ENCODE data around the gene ACTR6.
A peak's percentile ranks its signal among the peaks of the same experiment; 100 is the strongest.
"Not testable (repeated sequence)": the region's sequence is repeated elsewhere in the genome, so short reads cannot be mapped to it uniquely, and the experiment has no call there.

ACTR6 gene

DNA sequence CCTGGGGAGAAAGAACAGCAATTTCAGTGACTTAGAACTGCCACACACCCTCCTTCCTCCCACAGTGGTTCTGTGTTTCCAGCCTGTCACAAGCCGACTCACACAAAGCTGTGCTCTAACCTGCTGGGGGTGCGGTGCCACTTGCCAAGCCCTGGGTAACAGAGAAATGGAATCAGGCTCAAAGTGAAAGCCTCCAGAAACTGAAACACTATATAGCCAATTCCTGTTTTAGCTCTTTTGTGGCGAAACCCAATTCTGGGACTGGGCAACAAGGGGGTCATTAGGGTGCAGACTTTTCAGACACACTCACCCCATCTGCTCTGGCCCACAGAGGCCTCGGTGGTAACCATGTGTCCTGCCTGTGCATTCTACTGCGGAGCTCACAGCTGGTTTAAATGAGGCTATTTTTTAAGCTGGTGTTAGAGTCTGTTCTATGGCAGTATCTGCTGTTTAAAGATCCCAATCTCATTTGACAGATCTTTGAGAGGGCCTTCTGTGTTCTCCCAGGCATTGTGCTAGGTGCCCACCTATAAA is 15.2 kb upstream of the ACTR6 start:
- no peak for DNase-seq (ENCODE audit: low read depth)

DNA sequence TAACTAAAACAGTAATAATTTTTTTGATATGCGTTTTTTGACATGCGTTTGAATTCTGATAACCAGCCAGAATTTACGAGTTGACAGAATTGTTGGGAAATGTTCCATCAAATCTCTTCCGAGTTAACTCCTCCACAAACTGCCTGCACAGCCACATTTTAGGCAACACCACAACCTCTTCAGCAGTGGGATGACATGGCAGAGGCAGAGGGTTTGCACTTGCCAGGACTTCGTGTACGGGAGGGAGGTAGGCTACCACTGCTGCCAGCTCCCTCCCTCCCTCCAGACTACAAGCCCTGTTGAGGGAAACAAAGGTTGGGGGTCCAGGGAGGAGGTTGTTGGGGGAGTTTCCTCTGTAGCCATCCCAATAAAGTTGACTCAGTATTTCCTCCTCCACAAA is 14.5 kb upstream of the ACTR6 start:
- no peak for DNase-seq (ENCODE audit: low read depth)

DNA sequence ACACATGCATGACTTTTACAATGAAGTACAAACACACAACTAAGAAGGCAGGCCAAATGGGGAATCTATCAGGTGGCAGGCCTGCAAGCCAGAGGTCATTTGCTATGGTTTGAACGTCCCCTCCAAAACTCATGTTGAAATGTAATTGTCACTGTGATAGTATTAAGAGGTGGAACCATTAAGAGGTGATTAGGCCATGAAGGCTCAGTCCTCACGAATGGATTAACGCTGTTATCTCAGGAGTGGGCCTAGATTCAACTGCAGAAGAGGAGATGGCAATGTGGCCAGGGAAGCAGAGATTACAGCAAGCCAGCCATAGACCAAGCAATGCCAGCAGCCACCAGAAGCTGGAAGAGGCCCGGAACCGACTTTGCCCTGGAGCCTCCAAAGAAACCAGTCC is 13.5 kb upstream of the ACTR6 start:
- no peak for DNase-seq (ENCODE audit: low read depth)

DNA sequence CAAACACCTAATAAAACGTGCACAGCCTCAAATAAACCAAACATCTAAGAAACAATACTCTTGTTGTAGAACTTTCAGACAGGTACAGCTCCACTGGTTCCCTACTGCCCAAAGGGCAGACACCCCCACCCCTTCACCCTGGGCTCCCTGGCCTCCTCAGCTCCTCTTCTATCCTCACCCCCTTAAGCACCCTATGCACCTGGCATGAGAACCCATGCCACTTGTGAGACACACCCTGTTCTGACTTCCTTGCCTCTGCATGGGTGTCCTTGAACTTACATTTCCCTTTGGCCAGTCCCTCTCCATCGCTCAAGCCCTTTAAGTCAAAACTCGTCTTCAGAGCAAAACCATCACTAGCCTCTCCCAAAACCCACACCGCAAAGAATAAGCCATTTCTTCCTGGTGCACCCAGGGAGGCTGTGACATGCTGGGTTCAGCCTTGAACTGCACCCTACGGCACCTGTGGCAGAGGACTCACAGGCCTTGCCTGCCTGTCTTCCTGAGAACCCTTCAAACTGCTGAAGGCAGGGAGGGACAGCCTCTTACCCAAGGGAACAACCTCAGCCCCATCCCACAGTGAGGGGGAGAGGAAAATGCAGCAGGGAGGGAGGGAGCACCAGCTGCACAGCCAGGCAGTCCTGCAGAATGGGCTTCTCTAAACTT is 12.6 kb upstream of the ACTR6 start:
- no peak for DNase-seq (ENCODE audit: low read depth)

DNA sequence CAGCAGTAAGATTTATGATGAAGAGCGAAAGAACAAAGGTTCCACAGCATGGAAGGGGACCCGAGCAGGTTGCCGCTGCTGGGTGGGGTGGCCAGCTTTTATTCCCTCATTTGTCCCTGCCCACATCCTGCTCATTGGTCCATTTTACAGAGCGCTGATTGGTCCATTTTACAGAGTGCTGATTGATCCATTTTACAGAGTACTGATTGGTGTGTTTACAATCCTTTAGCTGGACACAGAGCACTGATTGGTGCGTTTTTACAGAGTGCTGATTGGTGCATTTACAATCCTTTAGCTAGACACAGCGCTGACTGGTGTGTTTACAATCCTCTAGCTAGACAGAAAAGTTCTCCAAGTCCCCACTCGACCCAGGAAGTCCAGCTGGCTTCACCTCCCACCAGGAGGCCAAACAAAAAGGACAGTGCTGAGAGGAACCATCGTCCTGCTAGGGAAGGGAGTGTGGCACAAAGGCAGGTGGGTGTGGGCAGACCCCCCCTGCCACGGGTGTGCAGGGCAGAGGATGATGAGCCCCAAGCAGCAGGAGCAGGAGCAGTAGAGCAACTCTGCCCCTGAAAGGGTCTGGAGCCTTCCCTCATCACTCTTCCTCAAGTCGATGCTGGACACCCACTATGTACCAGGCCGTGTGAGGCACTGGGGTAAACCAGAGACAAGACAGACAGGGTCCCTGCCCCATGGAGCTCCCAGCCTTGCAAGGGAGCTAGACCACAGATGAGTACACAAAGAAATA is 11.6 kb upstream of the ACTR6 start:
- DNase-seq (ENCODE audit: low read depth): not testable (repeated sequence)

DNA sequence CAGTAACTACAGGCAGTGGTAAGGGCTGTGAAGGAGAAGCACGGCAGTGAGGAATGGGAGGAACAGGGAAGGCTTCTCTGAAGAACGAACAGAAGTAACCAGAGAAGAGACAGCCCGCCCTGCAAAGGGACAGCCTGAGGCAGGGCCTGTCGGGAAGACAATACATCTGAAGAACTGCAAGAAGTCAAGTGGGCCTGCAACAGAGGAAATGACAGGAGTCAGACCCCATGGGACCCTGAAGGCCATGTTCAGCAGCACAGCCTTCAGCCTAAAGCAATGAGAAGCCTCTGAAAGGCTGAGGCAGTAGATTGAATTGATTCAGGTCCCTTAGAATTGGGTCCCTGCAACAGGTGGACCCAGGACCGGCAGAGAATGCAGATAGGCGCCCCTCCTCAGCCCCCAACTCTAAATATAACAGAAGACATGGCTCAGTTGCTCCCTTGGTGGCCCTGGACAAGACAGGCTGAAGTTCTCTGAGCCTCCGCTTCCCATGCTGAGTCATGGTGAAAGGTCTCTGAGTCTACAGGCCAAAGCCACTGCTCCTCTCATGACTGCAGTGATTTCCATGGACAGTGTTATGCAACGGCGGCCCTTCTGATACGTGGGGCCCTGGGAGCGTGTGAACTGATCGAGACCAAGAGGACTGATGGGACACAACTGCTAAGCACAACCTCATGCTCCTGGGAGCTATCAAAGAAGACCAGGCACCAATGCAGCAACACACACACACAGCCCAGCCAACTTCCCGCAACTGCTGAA is 10.8 kb upstream of the ACTR6 start:
- no peak for DNase-seq (ENCODE audit: low read depth)

DNA sequence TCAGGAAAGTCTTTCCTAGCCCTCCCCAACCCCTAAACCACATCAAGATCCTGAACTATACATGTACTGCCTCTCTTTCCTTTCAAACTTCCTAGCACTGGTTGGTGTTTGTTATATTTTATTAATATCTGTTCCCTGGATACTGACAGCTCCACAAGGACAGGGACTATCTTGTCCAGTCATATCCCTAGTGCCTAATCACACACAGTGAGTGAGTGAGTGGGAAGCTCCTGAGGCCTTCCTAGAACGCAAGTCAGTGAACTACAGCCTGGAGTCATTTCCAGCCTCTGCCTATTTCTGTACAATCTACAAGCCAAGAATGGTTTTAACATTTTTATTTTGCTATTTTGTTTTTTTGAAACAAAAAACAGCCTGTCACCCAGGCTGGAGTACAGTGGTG is 7.5 kb upstream of the ACTR6 start:
- DNase-seq (ENCODE audit: low read depth): no peak

DNA sequence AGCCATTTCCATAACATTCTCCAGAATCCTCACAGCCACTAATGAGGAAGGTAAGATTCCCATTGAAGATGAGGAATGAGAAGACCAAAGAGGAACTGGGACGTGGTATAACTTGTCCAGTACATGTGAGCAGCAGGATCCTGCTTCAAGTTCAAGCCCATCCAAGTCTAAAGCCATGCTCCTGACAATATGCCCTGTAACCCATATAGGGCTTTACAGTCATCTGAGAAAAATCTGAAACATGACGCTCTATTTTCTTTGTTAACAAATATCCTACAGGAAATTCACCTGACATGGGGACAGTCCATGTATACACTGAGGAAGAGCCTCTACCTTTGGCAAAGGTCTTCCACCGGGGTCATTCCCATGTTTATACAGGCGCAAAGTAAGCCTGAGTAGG is 3.1 kb upstream of the ACTR6 start:
- DNase-seq (ENCODE audit: low read depth): no peak

DNA sequence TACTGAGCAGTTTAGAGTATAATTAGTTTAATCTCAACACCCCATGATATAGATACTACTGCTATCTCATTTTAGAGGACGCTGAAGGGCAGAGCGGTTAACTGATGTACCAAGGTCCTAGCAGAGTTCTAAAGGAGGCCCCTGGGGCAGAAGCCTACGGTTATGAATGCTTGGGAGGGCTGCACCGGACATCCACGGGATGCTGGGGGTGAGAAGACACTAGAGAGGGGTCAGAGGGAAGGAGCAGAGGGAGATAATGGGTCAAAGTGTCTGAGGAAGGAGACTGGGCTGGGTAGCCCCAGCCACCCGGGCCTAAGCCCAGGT is 1.6 kb upstream of the ACTR6 start:
- DNase-seq (ENCODE audit: low read depth): no peak

DNA sequence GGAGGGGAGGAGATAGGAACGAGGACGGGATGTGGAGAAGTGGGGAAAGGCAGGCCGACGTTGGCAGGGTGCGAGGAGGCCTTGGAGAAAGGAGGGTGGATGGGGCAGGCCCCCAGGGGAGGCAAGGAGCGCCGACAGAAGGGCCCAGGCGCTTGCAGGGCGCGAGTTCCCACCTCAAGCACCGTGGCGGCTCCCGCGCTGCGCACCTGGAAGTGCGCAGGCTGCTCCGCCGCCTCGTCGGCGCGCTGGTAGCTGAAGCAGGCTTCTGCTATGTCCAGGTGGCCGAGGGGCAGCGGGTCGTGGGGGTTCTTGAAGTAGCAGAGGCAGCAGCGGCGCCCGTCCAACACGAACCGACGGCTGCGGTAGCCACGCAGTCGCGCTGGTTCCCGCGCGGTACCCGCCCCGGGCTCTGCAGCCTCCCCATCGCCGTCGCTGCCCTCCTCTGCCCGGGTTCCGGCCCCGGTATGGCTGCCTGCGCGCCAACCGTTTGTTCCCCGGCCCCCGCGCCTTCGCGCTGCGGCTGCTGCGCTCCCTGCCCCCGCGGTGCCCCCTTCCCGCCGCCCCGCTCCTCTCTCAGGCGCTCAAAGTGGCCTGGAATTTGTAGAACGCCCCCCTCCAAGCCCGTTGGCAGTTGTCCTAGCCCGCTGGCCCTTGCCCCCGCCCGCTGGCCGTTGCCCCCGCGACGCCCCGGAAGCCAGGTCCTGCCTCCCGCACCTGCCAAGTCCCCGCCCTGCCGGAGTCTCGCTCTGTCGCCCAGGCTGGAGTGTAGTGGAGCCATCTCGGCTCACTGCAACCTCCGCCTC is 1.1 kb upstream of the ACTR6 start:
- peak; percentile 9 for DNase-seq (ENCODE audit: low read depth)

DNA sequence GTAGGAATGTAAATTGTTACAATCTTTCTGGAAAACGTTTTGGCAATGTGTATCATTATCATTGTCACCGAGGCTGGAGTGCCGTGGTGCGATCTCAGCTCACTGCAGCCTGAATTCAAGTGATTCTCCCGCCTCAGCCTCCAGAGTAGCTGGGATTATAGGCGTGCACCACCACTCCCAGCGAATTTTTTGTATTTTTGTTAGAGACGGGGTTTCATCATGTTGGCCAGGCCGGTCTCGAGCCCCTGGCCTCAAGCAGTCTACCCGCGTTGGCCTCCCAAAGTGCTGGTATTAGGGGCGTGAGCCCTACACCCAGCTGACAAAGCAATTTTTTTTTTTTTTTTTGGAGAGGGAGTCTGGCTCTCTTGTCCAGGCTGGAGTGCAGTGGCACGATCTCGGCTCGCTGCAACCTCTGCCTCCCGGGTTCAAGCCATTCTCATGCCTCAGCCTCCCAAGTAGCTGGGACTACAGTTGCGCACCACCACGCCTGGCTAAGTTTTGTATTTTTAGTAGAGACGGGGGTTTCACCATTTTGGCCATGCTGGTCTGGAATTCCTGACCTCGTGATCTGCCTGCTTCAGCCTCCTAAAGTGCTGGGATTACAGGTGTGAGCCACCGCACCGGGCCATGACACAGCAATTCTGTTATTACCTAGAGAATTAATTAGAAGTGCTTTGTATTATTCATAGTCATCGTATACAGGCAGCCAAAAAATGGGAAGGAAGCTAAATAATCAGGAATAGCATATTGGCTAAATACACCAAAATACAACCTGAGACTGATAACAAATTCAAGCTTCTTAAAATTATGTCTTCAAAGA is 1.2 kb downstream of the ACTR6 start:
- DNase-seq (ENCODE audit: low read depth): no peak

DNA sequence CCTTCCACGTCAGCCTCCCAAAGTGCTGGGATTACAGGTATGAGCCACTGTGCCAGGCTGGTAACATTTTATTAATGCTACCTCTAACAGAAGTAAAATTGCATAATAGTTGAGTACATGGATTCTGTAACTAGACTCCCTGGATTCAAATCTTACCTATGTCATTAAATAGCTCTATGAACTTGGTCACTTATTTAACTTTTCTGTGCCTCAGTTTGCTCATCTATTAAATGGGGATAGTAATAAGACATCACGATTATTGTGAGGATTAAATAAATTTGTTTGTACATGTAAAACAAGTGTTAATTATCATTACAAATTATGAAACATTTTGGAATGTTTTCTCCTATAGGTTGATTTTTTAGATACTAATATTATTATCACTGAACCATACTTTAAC is 6.7 kb downstream of the ACTR6 start:
- no peak for DNase-seq (ENCODE audit: low read depth)

DNA sequence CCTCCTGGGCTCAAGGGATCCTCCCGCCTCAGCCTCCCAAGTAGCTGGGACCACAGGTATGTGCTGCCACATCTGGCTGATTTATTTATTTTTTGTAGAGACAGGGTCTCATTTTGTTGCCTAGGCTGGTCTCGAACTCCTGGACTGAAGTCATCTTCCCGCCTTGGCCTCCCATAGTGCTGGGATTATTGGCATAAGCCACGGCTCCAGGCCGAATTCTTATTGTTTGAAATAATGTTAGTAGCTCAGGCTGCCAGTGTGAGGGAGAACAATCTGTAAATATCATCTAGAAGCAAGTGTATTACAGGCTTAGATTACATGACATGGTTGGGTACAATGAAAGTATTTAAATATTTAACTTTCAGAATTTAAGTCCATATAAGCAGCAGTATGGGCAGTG is 8.2 kb downstream of the ACTR6 start:
- DNase-seq (ENCODE audit: low read depth): no peak

DNA sequence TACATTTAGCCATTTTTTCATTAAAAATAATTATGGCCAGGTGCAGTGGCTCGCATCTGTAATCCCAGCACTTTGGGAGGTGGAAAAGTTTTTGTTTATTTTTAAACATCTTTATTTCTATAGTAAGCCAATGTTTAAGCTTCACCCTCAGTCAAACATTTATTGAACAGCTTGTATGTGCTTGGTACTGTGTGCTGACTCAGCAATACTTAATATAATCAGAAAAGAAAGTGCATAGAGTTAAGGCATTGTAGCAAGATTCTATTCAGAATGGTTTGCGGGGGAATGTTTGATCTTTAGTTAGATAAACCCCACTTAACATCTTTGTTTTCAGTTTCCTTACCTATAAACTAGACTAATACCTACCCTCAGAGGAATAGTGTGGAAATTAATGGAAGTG is 11.1 kb downstream of the ACTR6 start:
- DNase-seq (ENCODE audit: low read depth): no peak

DNA sequence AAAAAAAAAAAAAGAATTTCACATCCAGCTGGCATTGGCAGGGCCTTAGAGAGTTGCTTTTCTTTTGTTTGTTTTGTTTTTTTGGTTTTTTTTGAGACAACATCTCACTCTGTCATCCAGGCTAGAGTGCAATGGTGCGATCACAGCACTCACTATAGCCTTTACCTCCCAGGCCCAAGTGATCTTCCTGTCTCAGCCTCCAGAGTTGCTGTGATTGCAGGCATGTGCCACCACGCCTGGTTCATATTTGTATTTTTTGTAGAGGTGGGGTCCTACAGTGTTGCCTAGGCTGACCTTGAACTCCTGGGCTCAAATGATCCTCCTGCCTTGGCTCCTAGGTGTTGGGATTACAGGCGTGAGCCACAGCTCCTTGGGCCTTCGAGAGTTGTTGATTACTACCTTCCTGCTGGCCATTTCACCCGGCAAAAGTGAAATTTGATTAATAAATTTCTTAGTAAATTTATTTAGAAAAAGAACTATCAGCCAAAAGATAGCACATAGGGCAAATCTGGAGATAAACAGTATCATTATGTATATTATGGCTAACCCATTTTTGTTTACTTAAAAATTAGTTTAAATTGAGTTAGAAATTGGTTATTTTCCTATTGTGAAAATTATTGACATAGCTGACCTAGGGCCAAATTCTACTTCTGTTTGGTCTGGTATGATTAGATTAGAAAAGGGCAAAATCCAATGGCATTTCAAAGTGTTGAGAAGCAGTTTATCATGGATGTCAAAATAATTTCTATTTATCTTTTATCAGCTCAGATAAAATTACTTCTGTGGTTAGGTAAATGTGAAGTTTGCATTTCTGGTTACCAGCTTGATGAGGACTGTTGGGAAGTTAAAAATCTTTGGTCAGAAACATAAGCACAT is 12.6 kb downstream of the ACTR6 start:
- DNase-seq (ENCODE audit: low read depth): no peak

DNA sequence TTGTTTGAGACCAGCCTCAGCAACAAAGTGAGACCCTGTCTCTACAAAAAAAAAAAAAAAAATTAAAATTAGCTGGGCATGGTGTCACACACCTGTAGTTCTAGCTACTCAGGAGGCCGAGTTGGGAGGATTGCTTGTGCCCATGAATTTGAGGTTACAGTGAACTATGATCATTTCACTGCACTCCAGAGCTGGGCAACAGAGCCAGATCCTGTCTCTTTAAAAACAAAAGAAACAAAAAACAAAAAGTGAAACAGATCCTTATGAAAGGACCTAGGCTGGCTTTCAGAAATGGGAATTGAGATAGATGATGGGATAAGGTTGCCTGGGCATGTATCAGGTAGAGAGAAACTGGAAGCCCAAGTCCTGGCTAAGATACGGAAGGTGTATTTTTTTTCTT is 13.9 kb downstream of the ACTR6 start:
- no peak for DNase-seq (ENCODE audit: low read depth)

DNA sequence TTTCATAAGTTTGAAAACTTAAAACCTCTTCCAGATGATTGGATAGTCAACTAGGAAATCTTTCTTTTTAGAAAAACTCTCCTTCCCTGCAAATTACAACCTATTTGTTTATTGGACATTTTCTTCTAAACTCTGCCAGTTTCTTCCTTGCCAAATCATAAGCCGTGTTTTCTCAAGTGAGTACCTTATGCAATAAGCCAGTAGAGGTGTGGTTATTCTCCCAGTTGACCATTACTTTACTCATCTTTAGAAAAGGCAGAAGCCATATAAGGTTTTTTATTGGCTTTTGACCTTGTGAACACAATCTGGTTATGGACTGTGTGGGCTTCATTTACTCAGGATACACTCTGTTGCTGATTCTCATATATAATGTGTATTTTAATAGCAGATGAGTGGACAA is 14.6 kb downstream of the ACTR6 start:
- peak; percentile 29 for DNase-seq (ENCODE audit: low read depth)

DNA sequence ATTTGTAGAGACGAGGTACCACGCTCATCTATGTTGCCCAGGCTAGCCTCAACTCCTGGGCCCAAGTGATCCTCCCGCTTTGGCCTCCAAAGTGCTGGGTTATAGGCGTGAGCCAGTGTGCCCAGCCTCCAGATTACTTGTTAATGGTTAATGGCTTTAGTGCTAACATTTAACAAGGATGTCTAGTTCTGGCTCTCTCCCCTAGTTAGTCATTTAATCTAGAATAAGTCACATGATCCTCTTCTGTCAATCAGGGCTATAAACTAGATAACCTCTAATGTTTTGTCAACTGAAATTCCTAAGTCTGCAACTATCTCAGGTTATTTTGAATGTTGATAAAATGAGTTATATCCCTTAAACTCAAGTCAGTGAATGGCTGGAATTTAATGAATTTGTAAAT is 15.7 kb downstream of the ACTR6 start:
- DNase-seq (ENCODE audit: low read depth): no peak

DNA sequence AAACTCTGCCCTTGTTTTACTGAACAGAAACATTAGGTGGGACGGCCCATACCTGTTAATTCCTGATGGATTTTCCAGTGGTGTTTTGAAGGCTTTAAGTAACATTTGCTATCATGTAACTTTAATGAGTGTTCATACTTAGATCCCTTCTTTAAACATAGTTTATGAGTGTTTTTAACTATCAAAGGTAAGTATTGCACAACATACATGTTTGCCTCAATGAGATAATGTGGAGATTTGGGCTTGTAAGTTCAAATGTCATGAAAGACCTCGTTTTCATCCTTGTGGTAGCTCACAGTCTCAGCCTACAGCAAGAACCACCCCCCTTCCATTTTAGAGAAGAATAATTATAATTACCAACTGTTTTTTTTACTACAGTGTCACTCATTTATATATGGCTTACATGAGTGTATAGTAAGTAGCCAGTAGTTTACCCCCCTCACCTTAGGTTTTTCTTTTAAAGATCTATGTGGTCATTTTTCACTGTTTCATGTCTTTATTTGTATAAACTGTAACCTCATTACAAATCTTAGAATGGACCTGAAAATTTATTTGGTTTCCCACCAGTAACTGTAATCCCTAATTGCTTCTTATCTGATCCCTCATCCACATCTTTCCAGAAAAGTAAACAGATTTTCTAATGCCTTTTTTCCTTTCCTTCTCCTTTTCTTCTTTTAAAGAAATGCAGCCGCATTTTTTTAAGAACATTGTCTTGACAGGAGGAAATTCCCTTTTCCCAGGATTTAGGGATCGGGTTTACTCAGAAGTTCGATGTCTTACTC is 18.9 kb downstream of the ACTR6 start:
- no peak for DNase-seq (ENCODE audit: low read depth)

DNA sequence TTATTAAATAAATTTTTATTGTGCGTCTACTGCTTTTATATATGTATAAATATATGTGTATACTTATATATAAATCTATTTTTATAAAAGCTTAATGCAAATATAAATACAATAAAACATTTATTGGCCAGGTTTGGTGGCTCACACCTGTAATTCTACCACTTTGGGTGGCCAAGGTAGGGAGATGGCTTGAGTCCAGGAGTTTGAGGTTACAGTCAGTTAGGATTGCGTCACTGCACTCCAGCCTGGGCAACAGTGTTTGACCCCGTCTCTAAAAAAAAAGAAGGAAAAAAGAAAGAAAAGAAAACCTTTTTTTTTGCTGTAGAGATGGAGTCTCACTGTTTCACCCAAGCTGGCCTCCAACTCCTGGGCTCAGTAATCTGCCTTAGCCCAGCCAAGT is 20.9 kb downstream of the ACTR6 start:
- no peak for DNase-seq (ENCODE audit: low read depth)
